ENCODE data around the gene MDFIC. TPM values are rescaled to one million over a fixed set of nuclear protein-coding genes. Genes with fewer than 3 reads are reported as not detected.

MDFIC gene
- total and polyA plus RNA-seq, 2 experiments from 2014 or later, result 3.0 to 5.2 TPM

DNA sequence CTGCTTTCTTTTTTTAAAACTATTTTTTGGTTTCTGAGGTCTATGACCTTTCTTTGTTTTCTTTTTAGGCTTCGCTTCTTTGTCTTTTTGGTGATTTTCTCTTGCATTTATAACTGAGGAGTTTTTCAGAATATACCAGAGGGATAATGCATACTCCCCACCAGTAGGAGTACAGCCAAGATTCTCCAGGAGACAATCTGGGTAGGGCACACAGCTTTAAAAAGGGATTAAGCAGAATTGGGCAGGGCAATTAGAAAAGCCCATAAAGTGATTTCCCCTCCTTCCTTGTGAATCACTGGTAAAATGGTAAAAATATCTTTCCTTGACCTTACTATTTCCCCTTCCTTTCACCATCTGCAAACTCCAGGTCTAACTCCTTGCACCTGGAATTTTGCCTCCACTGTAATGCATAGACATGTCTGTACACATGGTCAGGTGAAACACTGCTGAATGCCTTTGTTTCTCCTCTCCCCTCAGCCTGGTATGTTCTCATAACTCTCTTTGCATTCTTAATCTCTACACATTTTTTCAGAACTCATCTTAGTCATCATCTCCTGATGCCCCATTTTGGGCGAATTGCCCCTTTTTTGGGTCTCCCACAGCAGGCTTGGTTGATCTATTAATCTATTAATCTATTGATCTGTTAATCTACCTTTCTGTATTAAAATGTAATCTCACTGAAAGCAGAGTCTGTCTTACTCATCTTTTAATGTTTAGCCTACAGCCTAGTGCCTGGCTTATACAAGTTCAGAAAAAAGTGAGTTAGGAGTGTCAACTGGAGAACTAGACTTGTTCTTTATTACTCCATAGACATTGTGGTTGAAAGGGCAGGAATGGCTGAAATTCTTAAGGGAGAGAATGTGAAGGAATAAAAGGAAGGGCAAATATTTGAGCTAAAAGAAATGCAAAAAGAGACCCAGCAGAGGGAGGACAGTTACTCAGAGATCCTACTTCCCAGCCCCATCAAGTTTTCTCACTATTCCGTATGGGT, 64.6 kb downstream of the MDFIC start:
- H3K27me3 Mint-ChIP-seq (ENCODE audit: insufficient read depth, low read depth, poor library complexity), result no peaks in the 10 kb centered on the region
- TF ChIP-seq, protein P1, sequence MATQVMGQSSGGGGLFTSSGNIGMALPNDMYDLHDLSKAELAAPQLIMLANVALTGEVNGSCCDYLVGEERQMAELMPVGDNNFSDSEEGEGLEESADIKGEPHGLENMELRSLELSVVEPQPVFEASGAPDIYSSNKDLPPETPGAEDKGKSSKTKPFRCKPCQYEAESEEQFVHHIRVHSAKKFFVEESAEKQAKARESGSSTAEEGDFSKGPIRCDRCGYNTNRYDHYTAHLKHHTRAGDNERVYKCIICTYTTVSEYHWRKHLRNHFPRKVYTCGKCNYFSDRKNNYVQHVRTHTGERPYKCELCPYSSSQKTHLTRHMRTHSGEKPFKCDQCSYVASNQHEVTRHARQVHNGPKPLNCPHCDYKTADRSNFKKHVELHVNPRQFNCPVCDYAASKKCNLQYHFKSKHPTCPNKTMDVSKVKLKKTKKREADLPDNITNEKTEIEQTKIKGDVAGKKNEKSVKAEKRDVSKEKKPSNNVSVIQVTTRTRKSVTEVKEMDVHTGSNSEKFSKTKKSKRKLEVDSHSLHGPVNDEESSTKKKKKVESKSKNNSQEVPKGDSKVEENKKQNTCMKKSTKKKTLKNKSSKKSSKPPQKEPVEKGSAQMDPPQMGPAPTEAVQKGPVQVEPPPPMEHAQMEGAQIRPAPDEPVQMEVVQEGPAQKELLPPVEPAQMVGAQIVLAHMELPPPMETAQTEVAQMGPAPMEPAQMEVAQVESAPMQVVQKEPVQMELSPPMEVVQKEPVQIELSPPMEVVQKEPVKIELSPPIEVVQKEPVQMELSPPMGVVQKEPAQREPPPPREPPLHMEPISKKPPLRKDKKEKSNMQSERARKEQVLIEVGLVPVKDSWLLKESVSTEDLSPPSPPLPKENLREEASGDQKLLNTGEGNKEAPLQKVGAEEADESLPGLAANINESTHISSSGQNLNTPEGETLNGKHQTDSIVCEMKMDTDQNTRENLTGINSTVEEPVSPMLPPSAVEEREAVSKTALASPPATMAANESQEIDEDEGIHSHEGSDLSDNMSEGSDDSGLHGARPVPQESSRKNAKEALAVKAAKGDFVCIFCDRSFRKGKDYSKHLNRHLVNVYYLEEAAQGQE (IDR thresholded peaks at IDR 0.05; ENCODE audit: unreplicated experiment), result no peak
- TF ChIP-seq, protein P2, sequence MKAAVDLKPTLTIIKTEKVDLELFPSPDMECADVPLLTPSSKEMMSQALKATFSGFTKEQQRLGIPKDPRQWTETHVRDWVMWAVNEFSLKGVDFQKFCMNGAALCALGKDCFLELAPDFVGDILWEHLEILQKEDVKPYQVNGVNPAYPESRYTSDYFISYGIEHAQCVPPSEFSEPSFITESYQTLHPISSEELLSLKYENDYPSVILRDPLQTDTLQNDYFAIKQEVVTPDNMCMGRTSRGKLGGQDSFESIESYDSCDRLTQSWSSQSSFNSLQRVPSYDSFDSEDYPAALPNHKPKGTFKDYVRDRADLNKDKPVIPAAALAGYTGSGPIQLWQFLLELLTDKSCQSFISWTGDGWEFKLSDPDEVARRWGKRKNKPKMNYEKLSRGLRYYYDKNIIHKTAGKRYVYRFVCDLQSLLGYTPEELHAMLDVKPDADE (IDR thresholded peaks at IDR 0.05), result no peak
- TF ChIP-seq NANOG (IDR thresholded peaks at IDR 0.05; ENCODE audit: borderline replicate concordance) (no peak), STAT1 (IDR thresholded peaks at IDR 0.05; ENCODE audit: unreplicated experiment) (no peak), EZH2 (IDR thresholded peaks at IDR 0.05; ENCODE audit: low read depth, unreplicated experiment) (no peak), CREB1 (CRISPR knock-in tag; IDR thresholded peaks at IDR 0.05; ENCODE audit: low read depth) (no peak), POLR2AphosphoS5 (IDR thresholded peaks at IDR 0.05; ENCODE audit: low read depth) (no peak), ZNF331 (CRISPR knock-in tag; IDR thresholded peaks at IDR 0.05; ENCODE audit: low read depth) (no peak), JUNB (IDR thresholded peaks at IDR 0.05; ENCODE audit: unreplicated experiment) (no peak)
- TF ChIP-seq, protein P3, sequence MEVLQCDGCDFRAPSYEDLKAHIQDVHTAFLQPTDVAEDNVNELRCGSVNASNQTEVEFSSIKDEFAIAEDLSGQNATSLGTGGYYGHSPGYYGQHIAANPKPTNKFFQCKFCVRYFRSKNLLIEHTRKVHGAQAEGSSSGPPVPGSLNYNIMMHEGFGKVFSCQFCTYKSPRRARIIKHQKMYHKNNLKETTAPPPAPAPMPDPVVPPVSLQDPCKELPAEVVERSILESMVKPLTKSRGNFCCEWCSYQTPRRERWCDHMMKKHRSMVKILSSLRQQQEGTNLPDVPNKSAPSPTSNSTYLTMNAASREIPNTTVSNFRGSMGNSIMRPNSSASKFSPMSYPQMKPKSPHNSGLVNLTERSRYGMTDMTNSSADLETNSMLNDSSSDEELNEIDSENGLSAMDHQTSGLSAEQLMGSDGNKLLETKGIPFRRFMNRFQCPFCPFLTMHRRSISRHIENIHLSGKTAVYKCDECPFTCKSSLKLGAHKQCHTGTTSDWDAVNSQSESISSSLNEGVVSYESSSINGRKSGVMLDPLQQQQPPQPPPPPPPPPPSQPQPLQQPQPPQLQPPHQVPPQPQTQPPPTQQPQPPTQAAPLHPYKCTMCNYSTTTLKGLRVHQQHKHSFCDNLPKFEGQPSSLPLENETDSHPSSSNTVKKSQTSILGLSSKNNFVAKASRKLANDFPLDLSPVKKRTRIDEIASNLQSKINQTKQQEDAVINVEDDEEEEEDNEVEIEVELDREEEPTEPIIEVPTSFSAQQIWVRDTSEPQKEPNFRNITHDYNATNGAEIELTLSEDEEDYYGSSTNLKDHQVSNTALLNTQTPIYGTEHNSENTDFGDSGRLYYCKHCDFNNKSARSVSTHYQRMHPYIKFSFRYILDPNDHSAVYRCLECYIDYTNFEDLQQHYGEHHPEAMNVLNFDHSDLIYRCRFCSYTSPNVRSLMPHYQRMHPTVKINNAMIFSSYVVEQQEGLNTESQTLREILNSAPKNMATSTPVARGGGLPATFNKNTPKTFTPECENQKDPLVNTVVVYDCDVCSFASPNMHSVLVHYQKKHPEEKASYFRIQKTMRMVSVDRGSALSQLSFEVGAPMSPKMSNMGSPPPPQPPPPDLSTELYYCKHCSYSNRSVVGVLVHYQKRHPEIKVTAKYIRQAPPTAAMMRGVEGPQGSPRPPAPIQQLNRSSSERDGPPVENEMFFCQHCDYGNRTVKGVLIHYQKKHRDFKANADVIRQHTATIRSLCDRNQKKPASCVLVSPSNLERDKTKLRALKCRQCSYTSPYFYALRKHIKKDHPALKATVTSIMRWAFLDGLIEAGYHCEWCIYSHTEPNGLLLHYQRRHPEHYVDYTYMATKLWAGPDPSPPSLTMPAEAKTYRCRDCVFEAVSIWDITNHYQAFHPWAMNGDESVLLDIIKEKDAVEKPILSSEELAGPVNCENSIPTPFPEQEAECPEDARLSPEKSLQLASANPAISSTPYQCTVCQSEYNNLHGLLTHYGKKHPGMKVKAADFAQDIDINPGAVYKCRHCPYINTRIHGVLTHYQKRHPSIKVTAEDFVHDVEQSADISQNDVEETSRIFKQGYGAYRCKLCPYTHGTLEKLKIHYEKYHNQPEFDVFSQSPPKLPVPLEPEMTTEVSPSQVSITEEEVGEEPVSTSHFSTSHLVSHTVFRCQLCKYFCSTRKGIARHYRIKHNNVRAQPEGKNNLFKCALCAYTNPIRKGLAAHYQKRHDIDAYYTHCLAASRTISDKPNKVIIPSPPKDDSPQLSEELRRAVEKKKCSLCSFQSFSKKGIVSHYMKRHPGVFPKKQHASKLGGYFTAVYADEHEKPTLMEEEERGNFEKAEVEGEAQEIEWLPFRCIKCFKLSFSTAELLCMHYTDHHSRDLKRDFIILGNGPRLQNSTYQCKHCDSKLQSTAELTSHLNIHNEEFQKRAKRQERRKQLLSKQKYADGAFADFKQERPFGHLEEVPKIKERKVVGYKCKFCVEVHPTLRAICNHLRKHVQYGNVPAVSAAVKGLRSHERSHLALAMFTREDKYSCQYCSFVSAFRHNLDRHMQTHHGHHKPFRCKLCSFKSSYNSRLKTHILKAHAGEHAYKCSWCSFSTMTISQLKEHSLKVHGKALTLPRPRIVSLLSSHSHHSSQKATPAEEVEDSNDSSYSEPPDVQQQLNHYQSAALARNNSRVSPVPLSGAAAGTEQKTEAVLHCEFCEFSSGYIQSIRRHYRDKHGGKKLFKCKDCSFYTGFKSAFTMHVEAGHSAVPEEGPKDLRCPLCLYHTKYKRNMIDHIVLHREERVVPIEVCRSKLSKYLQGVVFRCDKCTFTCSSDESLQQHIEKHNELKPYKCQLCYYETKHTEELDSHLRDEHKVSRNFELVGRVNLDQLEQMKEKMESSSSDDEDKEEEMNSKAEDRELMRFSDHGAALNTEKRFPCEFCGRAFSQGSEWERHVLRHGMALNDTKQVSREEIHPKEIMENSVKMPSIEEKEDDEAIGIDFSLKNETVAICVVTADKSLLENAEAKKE (CRISPR knock-in tag; IDR thresholded peaks at IDR 0.05), result no peak
- peaks cover 24% of the 10 kb centered on the region for H3K4me1 Mint-ChIP-seq
- peak overlapping the region; percentile 46 for H3K4me2 ChIP-seq
- no peaks in the 10 kb centered on the region for H3K79me2 ChIP-seq (replicated peaks; ENCODE audit: insufficient read depth)
- H3K4me3 Mint-ChIP-seq, result no peak overlapping the region
- DNase-seq (ENCODE audit: low spot score) (peak; percentile 25), ATAC-seq (peak; percentile 54)
- no peaks in the 10 kb centered on the region for H3F3A ChIP-seq (replicated peaks; ENCODE audit: low read depth)
- H3K9me2 ChIP-seq (ENCODE audit: insufficient read depth), result no peaks in the 10 kb centered on the region
- no peak overlapping the region for H3K4me3 ChIP-seq
- H2AFZ ChIP-seq, result no peak overlapping the region
- peaks cover 26% of the 10 kb centered on the region for H3K4me1 ChIP-seq (ENCODE audit: insufficient read depth)
- H3K9me3 Mint-ChIP-seq, result no peaks in the 10 kb centered on the region
- no peaks in the 10 kb centered on the region for H3K36me3 ChIP-seq (ENCODE audit: insufficient read depth)
- H3K27ac Mint-ChIP-seq, result no peak overlapping the region
- H3K27me3 ChIP-seq (ENCODE audit: insufficient read depth), result no peaks in the 10 kb centered on the region
- H3K36me3 Mint-ChIP-seq (ENCODE audit: low read depth), result peaks cover 5% of the 10 kb centered on the region; the same call in 2 of the 3 replicates
- H3K27ac ChIP-seq (ENCODE audit: low read depth), result peak overlapping the region; percentile 4; the same call in 1 of the 2 replicates
- H4K20me1 ChIP-seq (replicated peaks; ENCODE audit: insufficient read depth), result no peaks in the 10 kb centered on the region
